Neural crest cell (in vitro differentiated cells): ENCODE data around the gene PPP3CA. TPM values are rescaled to one million over a fixed set of nuclear protein-coding genes. Genes with fewer than 3 reads are reported as not detected.

ENCODE experiments used
- DNase-seq: peaks from one replicate; pipeline ENCODE4 v3.0.0; 2021; ENCODE audit warnings: low read depth, mixed read lengths, low spot score
- H3K27ac Mint-ChIP-seq: one replicate; pipeline ENCODE4 v1.8.0; 2021; ENCODE audit warnings: mild to moderate bottlenecking, mixed read lengths; ENCODE audit not compliant: unreplicated experiment
- H3K27me3 Mint-ChIP-seq: 2 replicates; pipeline ENCODE4 v1.8.0; 2021; ENCODE audit warnings: low read depth, mild to moderate bottlenecking, mixed read lengths
- H3K36me3 Mint-ChIP-seq: 2 replicates; pipeline ENCODE4 v1.8.0; 2021; ENCODE audit warnings: low read depth, mild to moderate bottlenecking, mixed read lengths
- H3K4me1 Mint-ChIP-seq: 2 replicates; pipeline ENCODE4 v1.8.0; 2021; ENCODE audit warnings: mixed read lengths
- H3K4me3 Mint-ChIP-seq: one replicate; pipeline ENCODE4 v1.8.0; 2021; ENCODE audit warnings: mild to moderate bottlenecking, mixed read lengths
- H3K9me3 Mint-ChIP-seq: 2 replicates; pipeline ENCODE4 v1.8.0; 2021; ENCODE audit warnings: mixed read lengths
- CTCF ChIP-seq: fragments of 200-600 bp; sonication (generic); conservative IDR thresholded peaks from 2 replicates; pipeline ENCODE4 v1.5.0; 2021; ENCODE audit warnings: antibody characterized with exemption, mild to moderate bottlenecking
- total RNA-seq: library from RNA; stranded (reverse); gene quantifications from 2 replicates; pipeline ENCODE4 v1.2.1, GENCODE V29; 2021

The PPP3CA gene
- total RNA-seq, 1 donor from 2014 or later: 12.2 TPM

GRCh38 chr4:101289306-101289705 lies 58.0 kb downstream of the PPP3CA start:
- H3K27ac Mint-ChIP-seq: no peak overlapping the region

GRCh38 chr4:101288365-101289145 lies 58.8 kb downstream of the PPP3CA start:
- no peak overlapping the region for H3K4me3 Mint-ChIP-seq
- no peaks in the 10 kb centered on the region for H3K36me3 Mint-ChIP-seq
- H3K27me3 Mint-ChIP-seq: no peaks in the 10 kb centered on the region
- H3K9me3 Mint-ChIP-seq: no peaks in the 10 kb centered on the region
- no peak overlapping the region for H3K27ac Mint-ChIP-seq
- H3K4me1 Mint-ChIP-seq: no peaks in the 10 kb centered on the region
- no peak for TF ChIP-seq CTCF
- DNase-seq: no peak

More at GRCh38 chr4:101289306-101289705, 58.0 kb downstream of the PPP3CA start:
- Mint-ChIP-seq H3K9me3 (no peaks in the 10 kb centered on the region), H3K36me3 (no peaks in the 10 kb centered on the region), H3K4me1 (no peaks in the 10 kb centered on the region), H3K27me3 (no peaks in the 10 kb centered on the region), H3K4me3 (no peak overlapping the region)
- TF ChIP-seq CTCF: no peak
- DNase-seq: no peak

- no peak for TF ChIP-seq CTCF
- Mint-ChIP-seq H3K4me1 (no peaks in the 10 kb centered on the region), H3K36me3 (no peaks in the 10 kb centered on the region), H3K9me3 (no peaks in the 10 kb centered on the region), H3K27ac (no peak overlapping the region), H3K4me3 (no peak overlapping the region), H3K27me3 (no peaks in the 10 kb centered on the region)
- no peak for DNase-seq
These were observed 60.0 kb downstream of the PPP3CA start for GRCh38 chr4:101287324-101287723.

- no peak for TF ChIP-seq CTCF
- Mint-ChIP-seq H3K27me3 (no peaks in the 10 kb centered on the region), H3K9me3 (no peaks in the 10 kb centered on the region), H3K27ac (no peak overlapping the region), H3K4me1 (no peaks in the 10 kb centered on the region), H3K4me3 (no peak overlapping the region), H3K36me3 (no peaks in the 10 kb centered on the region)
- no peak for DNase-seq
These were observed 60.7 kb downstream of the PPP3CA start for GRCh38 chr4:101286663-101287062.

- no peak for TF ChIP-seq CTCF
- no peak for DNase-seq
- H3K36me3 Mint-ChIP-seq: no peaks in the 10 kb centered on the region
- H3K27ac Mint-ChIP-seq: no peak overlapping the region
- H3K4me1 Mint-ChIP-seq: peaks cover 3% of the 10 kb centered on the region
- H3K4me3 Mint-ChIP-seq: no peak overlapping the region
- H3K9me3 Mint-ChIP-seq: no peaks in the 10 kb centered on the region
- no peaks in the 10 kb centered on the region for H3K27me3 Mint-ChIP-seq
These were observed 61.3 kb downstream of the PPP3CA start for GRCh38 chr4:101285985-101286384.
